Activated T-cell treated with anti-CD3 and anti-CD28 coated beads for 4 hours (primary cell): ENCODE measurements around the gene MTHFD1L.
"Not testable (repeated sequence)": the region's sequence is repeated elsewhere in the genome, so short reads cannot be mapped to it uniquely, and the experiment has no call there.

Experiments used
- DNase-seq: peaks from one replicate; pipeline ENCODE4 v3.0.0-alpha.2; 2020

Gene MTHFD1L

DNA sequence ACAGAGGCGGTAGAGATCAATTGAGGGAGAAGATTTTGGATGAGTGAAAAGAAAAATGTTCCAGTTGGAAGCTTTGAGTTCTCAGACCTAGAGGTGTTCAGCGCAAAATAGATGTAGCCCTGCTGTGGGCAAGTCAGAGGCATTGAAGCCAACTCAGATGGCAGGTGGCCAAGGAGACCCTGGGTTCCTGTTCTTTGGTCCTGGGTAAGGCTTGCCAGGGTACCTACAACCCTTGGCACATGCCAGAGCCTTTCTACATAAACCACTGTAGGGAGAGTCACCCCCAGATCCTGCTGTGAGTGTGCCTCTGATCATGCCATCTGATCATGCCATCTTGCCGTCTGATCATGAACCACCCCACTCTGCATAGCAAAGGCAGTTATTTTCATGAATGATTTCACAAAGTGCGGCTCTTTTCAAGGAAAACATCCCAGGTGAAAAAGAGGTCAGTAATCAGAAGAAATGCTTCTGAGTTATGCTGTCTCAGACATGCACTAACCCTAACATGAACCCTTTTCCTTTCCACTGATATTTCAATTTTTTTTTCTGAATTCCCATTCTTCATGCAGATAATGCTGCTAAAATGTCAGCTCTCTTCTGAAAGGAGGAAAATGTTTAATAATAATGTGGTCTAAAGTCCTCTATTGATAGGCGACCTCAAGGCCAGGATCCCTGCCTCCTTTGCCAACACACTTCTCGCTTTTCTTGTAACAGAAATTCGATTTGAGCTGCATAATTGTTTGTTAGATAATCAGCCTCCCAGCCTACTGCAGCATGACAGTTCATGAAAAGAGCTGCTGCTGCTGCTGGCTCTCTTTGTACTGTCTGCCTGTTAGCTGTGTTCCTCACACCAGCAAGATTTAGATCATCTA lies 153.6 kb downstream of the MTHFD1L start:
- no peak for DNase-seq

DNA sequence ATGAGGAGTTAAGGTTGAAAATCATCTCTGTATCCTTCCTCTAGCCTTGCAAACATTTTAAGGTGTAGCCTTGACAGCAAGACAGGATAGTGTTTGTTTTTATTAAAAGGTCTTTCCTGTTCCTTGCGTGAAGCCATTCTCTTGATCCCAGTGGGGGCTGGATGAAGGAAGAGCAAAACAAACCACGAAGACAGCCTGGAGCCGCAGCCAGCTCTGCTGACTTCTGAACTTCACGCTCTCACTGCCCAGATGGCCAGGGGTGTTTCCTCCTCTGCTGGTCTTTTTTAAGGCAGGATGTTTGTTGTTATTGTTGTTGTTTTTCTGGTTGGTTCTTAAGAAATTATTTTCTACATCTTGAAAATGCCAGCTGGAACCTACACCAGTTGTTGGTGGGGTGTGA lies 156.4 kb downstream of the MTHFD1L start:
- DNase-seq: no peak

DNA sequence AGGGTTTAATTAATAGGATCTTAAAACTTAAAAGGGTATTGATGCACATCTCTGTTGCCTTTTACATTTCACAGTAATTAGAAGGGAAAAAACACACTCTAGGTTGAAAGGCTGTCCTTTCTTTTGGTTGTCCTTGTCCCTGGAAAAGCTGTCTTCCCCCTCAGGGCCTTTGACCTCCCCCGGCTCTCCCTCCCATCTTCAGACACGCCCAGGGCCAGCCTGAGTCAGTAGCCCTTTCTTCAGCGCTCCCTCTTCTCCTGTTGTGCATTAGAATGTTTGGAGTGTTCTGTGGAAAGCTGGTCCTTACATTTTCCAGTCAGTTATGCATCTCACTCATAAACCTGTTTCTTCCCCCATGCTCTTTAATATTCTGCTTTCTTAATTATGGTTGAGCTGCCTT lies 157.0 kb downstream of the MTHFD1L start:
- no peak for DNase-seq

DNA sequence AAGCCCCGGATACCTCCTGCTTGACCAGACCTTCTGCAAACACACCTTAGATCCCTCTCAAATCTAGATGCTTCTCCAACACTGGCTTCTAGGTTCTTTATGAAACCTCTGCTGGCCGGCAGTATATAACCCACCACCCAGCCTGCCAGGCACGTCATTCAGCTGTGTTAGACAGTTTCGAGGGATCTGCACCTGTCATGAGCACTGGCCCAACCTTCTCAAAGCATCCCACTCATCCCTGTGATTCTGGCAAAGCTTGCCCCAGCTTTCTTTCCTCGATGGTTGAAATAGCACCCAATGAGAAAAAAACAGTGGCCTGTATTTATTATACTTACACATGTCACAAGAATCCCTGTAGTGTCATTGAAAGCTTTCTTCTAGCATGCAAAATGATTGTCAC lies 157.8 kb downstream of the MTHFD1L start:
- no peak for DNase-seq

DNA sequence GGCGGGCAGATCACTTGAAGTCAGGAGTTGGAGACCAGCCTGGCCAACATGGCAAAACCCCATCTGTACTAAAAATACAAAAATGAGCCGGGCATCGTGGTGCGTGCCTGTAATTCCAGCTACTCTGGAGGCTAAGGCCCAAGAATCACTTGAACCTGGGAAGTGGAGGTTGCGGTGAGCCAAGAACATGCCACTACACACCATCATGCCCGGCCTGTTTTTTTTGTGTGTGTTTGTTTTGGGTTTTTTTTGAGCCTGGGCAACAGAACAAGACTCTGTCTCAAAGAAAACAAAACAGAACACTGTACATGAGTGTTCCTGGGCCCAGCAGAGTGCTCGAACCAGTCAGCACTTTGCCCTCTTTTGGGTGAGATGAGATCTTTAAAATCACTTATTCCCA lies 159.1 kb downstream of the MTHFD1L start:
- DNase-seq: no peak

DNA sequence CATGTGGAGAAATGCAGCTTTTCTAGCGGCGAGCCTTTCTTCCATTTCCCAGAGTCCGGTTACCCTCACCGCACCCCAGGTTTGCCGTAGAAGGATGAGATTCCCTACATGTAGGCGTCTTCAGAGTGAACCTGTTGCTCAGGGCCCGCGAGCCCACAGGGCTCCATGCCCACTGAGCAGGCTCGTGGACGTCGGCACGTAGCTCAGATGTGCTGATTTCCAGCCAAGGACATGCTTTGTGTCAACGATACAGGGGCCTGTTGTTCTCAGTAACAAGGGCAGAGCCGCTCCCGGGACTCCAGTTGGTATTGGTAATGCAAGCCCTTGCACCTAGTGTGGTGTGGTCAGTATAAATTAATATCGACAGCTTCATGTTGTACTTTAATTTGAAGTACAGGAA lies 159.6 kb downstream of the MTHFD1L start:
- no peak for DNase-seq

DNA sequence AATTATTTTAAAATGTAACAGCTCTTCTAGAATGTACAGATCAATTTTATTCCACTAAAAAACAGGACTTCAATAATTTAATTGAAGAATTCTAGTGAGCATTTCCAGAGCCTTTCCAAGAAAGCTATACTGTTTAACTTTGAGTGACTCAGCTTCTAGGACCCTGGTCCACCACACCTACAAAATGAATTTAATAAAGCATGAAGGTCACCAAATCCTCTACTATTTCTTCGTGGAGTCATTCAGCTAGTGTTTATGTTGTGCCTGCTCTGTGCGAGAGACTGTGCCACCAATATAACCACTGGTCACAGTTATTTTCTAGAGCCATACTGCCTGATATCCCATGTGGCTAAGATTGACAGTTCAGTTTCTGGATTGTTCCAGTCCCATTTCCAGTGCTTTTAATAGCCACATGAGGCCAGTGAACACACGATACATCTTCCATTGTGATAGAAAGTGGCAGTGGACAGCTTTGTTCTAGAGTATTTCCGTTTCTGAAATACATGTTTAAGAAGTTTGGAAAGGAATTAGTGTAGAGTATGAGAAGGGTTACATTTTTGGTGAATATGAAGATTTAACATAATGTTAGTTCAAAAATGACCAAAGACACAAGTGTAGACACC lies 160.7 kb downstream of the MTHFD1L start:
- DNase-seq: no peak

DNA sequence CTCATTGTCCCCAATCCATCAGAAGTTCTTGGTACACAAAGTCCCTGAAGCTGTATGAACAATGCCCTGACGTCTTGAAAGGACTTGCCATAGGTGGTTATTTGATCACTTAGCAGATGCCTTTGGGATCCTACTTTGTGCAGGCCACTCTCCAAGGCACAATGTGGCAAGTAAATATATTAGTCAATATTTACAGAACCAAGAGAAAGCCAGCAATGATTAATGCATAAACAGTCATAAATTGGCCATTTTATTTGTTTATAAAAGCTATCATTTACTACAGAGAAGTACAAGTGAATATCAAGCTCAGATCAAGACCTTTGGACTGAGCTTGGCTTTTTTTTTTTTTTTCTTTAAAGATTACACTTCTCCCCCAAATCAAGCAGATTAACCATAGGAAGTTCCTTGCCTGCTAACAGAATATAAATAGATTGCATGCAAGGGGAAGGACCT lies 161.8 kb downstream of the MTHFD1L start:
- DNase-seq: no peak

DNA sequence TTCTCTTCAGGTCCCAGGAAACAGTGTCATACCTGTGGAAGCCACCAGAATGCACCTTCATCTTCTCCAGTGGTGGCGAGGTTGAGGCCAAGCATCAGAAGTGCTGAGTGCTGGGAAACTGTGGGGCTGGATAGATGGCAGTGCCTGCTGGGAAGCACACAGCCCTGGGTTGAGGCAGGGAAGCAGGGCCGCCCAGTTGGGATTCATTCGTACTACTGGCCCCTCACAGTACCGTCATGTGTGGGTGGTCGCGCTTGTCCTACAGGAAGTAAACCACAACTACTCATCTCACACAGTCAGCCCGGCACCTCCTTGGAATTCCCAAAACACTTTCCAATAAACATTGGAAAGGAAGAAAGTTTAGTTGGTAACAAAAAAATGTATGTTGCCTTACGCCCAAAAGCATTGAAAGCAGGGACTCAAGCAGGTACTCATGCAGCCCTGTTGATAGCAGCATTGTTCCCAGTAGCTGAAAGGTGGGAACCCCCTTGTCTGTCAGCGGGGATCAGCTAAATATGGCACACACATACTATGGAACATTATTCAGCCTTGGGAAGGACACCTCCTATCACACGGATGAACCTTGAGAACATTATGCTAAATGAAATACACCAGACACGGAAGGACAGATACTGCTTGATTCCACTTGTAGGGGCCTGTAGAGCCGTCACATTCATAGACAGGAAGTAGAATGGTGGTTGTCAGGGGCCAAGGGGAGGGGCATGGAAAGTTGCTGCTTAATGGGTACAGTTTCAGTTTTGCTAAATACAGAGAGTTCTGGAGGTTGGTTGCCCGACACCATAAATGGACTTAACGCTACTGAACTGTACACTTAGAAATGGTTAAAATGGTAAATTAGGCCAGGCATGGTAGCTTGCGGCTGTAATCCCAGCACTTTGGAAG lies 162.7 kb downstream of the MTHFD1L start:
- no peak for DNase-seq

DNA sequence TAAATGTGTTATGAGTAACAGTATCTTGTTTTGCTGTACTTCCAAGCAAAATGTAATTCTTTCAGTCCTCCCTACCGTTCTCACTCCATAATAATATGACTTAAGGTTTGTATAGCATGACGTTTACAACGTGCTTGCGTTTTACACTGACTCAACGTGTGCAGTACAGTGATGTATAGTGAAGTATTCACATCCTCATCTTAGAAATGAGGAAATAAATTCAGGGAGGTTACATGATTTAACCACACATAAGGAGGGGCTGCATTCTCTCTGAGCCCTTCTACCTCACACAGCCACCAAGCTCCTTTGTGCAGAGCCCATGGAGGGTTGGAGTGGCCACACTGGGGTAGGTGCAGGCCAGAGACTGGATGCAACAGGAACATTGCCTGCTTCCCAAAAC lies 164.5 kb downstream of the MTHFD1L start:
- DNase-seq: no peak

DNA sequence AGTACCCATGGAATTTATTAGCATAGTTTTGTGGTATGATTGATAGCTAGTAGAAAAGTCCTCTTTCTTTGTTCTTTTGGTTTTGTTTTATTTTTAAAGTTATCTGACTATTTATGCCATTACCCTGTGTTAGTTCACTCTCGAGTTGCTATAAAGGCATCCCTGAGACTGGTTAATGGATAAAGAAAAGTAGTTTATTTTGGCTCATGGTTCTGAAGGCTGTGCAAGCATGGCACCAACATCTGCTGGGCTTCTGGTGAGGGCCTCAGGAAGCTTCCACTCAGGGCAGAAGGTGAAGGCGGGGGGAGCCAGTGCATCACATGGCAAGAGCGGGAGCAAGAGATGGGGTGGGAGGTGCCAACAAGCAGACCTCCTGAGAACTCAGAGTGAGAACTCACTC lies 166.5 kb downstream of the MTHFD1L start:
- DNase-seq: no peak

DNA sequence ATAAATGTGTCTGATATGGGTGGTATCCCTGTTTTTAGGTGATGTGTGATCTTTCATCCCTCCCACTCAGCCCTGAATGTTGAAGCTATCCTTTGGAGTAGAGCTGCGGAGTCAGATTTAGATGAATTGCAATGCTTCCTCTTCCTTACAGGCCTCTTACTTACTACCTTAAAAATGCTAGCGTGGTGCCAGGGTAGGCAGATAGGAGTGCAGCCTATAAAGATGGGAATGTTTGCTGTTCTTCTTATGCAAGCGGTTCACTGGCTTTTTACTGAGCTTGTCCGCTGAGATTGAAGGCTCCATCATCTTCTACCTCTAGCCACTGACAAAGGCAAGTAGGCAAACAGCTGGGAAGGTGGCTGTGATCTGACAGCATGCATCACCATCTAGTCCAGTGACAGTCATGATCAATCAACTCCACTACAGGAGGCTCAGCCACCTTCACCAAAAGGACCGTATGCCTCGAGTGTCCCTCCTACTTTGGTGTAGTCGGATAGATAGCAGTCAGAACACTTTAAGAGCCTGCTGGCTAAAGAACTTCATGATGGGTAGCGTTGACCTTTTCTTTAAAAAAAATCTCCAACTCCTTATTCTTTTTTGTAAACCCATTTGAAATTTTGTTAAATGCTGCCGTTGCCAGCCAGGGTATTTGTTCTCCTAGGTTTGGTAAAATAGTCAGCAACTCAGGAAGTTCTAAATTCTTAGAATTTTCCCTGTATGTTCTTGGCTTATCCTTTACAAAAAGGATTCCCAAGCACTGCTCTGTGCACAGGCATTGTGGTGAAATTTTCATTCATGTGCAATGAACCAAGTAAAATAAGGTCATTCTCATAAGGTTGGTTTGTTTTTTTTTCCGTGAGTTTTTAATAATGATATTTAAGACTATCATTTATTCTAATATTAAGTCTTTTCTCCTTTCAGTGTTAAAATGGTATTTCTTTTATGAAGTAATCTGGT lies 169.6 kb downstream of the MTHFD1L start:
- DNase-seq: no peak

DNA sequence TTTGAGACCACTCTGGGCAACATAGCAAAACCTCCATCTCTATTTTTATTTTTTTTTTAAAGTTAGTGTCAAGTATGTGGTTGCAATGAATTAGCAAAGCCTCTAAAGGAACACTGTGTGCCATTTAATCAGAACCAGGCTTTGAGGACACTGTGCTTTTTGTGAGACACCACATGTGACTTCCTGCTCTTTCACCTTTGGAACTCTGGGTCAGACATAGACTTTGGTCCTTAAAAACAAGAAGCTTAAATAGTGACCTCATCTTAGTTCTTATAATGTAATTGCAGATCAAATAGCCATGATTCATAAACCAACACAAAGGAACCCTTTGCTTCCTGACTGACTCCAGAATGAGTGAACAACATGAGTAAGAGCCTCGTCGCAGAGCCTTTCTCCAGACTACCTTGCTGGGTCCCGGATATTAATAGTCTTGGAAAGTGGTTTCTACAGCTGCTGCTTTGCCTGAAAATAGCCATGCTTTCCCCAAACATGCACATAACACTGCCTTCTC lies 170.8 kb downstream of the MTHFD1L start:
- DNase-seq: not testable (repeated sequence)

DNA sequence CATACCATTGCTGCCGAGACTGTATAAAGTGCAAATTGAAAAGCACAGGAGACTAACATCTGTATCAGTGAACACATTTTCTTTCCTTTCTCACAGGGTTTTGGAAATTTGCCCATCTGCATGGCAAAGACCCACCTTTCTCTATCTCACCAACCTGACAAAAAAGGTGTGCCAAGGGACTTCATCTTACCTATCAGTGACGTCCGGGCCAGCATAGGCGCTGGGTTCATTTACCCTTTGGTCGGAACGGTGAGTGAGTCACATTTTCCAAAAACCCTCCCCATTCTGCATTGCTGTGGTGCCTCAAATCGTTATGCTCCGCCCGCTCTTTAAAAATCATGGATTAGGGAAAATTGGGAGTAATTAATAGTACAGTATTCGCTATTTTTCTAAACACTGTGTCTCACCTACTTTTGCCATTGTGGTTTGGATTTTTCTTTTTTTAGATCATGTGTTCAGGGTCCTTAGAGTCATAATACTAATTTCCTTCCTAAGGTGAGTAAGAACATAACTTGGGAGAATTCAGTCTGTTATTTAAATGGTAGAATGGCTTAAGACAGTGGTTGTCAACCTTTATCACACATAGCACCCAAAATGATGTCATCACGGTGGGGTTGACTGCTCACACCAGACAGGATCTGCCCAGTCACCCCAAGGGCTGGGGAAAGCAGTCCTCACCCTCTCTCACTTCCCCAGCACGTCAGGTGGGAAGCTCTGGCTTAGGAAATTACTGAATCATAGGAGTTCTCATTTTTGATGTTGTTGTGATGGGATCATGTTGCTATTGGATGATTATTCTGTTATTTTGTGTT lies 171.6 kb downstream of the MTHFD1L start:
- no peak for DNase-seq

DNA sequence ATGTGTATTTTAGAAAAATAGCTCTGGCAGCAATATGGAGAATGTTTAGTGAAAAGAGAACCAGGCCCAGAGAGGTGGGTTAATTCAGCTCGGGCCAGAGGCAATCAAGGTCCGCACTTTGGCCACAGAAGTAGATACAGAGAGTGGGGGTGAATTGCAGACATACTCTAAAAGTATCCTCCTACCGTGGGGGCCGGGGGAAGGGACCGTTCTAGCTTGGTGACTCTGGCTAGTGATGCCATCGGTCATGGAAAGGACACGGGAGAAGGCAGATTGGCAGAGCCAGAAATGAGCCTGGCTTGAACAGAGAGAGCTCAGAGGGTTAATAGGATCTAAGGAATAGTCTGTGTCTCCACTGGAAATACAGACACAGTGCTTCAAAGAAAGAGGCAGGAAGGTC lies 173.1 kb downstream of the MTHFD1L start:
- no peak for DNase-seq

DNA sequence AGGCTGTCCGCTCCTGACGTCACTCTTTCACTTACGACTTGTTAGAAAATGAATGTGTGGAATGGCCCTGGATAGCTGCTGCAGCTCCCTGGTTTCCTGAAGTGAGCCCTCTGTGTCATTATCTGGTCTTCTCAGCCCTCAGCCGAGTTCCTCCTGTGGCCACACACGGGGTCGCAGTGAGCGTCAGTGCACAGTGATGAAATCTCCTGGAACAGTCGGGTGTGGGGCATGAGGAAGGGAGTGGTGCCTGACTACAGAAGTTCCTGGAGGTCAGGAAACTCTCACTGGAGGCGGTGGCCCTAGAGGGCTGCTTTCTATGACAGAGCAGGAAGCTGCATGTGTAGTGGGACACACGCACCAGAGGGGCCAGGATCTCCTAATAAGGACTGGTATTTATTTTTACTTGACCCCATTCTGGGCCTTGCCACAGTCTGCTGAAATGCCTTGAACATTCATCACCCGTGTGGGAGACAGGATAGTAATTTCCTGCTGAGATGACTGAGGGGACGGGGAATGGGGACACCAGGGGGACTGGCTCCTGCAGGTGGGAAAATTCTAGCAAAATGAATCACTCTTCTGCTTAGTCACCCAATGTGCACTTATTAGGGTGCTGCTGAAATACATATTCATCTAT lies 175.5 kb downstream of the MTHFD1L start:
- not testable (repeated sequence) for DNase-seq

DNA sequence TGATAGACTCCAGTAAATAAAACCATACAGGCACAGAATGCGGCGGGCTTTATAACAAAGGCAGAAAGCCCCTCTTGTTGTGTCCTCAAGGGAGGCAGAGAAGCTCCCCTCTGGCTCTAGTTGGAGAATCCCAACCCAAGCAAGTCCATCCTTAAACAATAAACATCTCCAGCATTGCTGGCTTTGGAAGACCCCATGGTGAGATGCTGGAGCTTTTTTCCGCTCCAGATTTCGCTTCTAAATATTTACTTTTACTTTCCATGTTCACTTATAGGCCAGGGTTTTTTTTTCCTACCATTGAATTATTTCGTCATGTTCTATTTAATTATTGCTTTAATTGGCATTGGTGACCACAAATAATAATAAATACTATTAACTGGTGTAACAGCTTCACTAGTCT lies 176.2 kb downstream of the MTHFD1L start:
- no peak for DNase-seq

DNA sequence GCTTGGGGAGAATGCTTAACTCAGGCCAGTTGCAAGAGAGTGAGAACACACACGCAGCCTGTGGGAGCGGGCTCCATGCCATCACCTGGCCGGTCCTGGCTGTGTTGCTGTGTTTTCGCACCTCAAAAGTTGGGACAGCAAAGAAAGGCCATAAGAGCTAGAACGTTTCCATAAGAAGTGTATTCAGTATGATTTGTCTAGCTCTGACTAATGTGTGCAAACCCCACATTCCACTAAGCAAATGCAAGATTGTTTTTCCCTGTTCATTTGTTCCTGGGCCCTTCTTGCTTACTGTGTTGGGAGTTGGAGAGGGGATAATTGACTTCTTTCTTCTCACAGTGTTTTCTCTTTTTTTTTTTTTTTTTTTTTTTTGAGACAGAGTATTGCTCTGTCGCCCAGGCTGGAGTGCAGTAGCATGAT lies 177.4 kb downstream of the MTHFD1L start:
- not testable (repeated sequence) for DNase-seq

DNA sequence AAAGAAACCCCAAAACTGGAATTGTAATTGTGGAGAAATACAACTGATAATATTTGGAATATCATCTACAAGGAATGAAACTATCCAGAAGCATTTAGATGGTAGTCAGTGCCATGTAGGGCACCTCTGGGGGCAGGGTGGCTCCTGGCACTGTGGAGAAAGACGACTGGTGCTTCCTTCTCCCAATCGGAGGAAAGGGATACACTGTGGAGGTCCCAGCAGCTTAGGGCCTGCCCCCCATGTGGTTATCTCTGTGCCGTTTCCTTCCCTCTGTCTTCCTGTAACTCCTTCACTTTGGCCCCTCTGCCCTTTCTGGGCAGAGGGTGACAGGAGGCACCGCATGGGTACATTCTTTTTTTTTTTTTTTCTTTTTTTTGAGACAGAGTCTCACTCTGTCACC lies 178.4 kb downstream of the MTHFD1L start:
- no peak for DNase-seq
